Subcutaneous abdominal adipose tissue (tissue), 5 donors: ENCODE measurements around the gene ZC3H12A.
"Not testable (repeated sequence)": the region's sequence is repeated elsewhere in the genome, so short reads cannot be mapped to it uniquely, and the experiment has no call there.

Experiments used
- H3K27ac ChIP-seq: one replicate; pipeline ENCODE4 v1.7.0; 2013; ENCODE audit warnings: low read depth, mild to moderate bottlenecking, inconsistent platforms, low read length, moderate library complexity
- H3K27me3 ChIP-seq, 5 donors: one replicate each; pipeline ENCODE4 v1.7.0; 2013; ENCODE audit warnings: low read length in 5 of 5, inconsistent platforms in 1 of 5; ENCODE audit not compliant: control insufficient read depth in 5 of 5, insufficient read depth in 4 of 5
- H3K36me3 ChIP-seq, 5 donors: one replicate each; pipeline ENCODE4 v1.7.0; 2013; ENCODE audit warnings: low read length in 5 of 5; ENCODE audit not compliant: control insufficient read depth in 5 of 5, insufficient read depth in 5 of 5
- H3K4me1 ChIP-seq, 5 donors: one replicate each; pipeline ENCODE4 v1.7.0; 2013; ENCODE audit warnings: low read length in 5 of 5, mild to moderate bottlenecking in 3 of 5, moderate library complexity in 1 of 5; ENCODE audit not compliant: control insufficient read depth in 5 of 5, insufficient read depth in 5 of 5
- H3K4me3 ChIP-seq, 5 donors: one replicate each; pipeline ENCODE4 v1.7.0; 2013; ENCODE audit warnings: low read length in 5 of 5, low read depth in 1 of 5
- H3K9ac ChIP-seq, 5 donors: one replicate each; pipeline ENCODE4 v1.7.0; 2013; ENCODE audit warnings: low read length in 5 of 5, mild to moderate bottlenecking in 4 of 5, moderate library complexity in 3 of 5
- H3K9me3 ChIP-seq, 5 donors: one replicate each; pipeline ENCODE4 v1.7.0; 2013; ENCODE audit warnings: low read length in 5 of 5; ENCODE audit not compliant: control insufficient read depth in 5 of 5
- donor health status: healthy.
- donor health status: healthy.
- donor health status: healthy.
- donor health status: healthy.
- donor health status: healthy.

Gene ZC3H12A

GRCh38 chr1:37514350-37515184 is 40.2 kb downstream of the ZC3H12A start, which contains the start of gene MEAF6:
TSS of gene MEAF6 (minus strand) at chr1:37514766. CDS start at chr1:37514746, 20 bp downstream.
- Histone ChIP-seq H3K4me3 (peak within 1 kb of the TSS; percentile 82 to 95 (median 89)), H3K9me3 (no peaks in the 10 kb centered on the region), H3K27me3 (no peaks in the 10 kb centered on the region), H3K27ac (peak within 1 kb of the TSS; percentile 86), H3K9ac (peak within 1 kb of the TSS; percentile 74 to 95 (median 87)), H3K36me3 (peaks cover 0 to 12% (median 6%) of the 10 kb centered on the region in 5 donors), H3K4me1 (peaks cover 2 to 21% (median 18%) of the 10 kb centered on the region in 5 donors)

DNA sequence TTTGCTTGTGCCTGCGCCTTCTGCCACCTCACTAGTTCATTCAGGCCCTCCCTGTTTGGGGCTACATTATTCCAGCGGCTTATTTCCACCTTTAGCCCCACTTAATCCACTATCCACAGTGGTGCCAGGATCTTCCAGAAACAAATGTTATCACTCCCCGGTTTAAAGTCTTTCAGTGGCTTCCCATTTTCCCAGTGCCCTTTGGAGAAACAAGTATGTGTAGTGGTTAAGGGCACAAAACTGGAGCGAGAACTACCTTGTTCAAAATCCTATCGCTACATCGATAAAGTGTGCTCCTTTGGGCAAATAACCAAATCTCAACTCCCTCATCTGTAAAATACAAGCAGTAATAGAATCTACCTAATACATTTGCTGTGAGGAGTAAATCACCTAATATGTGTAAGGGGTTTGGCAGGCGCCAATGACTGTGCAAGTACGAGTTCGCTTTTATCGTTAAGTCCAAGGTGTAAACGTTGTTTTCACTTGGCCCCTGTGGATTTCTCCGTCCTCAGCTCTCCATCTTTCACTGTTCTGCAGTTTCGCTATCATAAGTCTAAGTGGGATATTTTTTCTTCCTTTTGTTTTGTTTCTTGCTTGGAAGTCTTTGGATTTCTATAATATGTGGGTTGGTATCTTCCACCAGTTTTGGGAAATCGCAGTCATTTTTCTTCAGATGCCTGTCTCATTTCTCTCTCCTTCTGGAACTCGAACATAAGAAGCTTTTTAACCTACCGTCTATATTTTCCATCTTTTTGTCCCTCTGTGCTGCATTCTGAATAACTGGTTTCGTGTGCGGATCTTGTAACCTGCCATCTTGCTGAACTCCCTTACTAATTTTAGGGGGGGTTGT is 41.0 kb downstream of the ZC3H12A start:
- Histone ChIP-seq H3K9me3 (no peaks in the 10 kb centered on the region), H3K36me3 (peaks cover 0 to 12% (median 6%) of the 10 kb centered on the region in 5 donors), H3K4me1 (peaks cover 2 to 21% (median 18%) of the 10 kb centered on the region in 5 donors), H3K27ac (peak overlapping the region; percentile 86), H3K4me3 (peak overlapping the region; percentile 82 to 95 (median 89)), H3K27me3 (no peaks in the 10 kb centered on the region), H3K9ac (peak overlapping the region; percentile 74 to 95 (median 87))

GRCh38 chr1:37517569-37517968 is 43.2 kb downstream of the ZC3H12A start:
- Histone ChIP-seq H3K4me1 (peaks cover 2 to 20% (median 18%) of the 10 kb centered on the region in 5 donors), H3K9me3 (no peaks in the 10 kb centered on the region), H3K27me3 (no peaks in the 10 kb centered on the region), H3K9ac (no peak overlapping the region), H3K27ac (no peak overlapping the region), H3K36me3 (no peaks in the 10 kb centered on the region), H3K4me3 (no peak overlapping the region)

DNA sequence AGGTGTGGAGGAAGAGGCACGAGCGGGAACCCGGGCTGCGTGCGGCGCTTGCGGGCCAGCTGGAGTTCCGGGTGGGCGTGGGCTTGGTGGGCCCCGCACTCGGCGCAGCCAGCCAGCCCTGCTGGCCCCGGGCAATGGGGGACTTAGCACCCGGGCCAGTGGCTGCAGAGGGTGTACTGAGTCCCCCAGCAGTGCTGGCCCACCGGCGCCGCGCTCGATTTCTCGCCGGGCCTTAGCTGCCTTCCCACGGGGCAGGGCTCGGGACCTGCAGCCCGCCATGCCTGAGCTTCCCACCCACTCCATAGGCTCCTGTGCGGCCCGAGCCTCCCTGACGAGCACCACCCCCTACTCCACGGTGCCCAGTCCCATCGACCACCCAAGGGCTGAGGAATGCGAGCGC is 43.9 kb downstream of the ZC3H12A start:
- not testable (repeated sequence) for H3K4me3 ChIP-seq
- peaks cover 2 to 18% (median 16%) of the 10 kb centered on the region in 5 donors for H3K4me1 ChIP-seq

GRCh38 chr1:37518929-37519328 is 44.5 kb downstream of the ZC3H12A start:
- not testable (repeated sequence) for H3K27ac ChIP-seq, H3K27me3 ChIP-seq, H3K9ac ChIP-seq, H3K36me3 ChIP-seq, H3K4me3 ChIP-seq, H3K9me3 ChIP-seq
- H3K4me1 ChIP-seq: peaks cover 0 to 11% (median 9%) of the 10 kb centered on the region in 5 donors

More for the DNA sequence above, 43.9 kb downstream of the ZC3H12A start:
- H3K27me3 ChIP-seq, H3K27ac ChIP-seq, H3K9me3 ChIP-seq, H3K9ac ChIP-seq, H3K36me3 ChIP-seq: not testable (repeated sequence)

- H3K27ac ChIP-seq: no peak overlapping the region
- H3K27me3 ChIP-seq: no peaks in the 10 kb centered on the region
- no peaks in the 10 kb centered on the region for H3K36me3 ChIP-seq
- no peak overlapping the region for H3K4me3 ChIP-seq
- no peak overlapping the region for H3K9ac ChIP-seq
- peaks cover 0 to 9% (median 8%) of the 10 kb centered on the region in 5 donors for H3K4me1 ChIP-seq
- H3K9me3 ChIP-seq: no peaks in the 10 kb centered on the region
These were observed 45.2 kb downstream of the ZC3H12A start for GRCh38 chr1:37519613-37520012.

- H3K4me1 ChIP-seq, H3K27ac ChIP-seq, H3K4me3 ChIP-seq, H3K36me3 ChIP-seq, H3K9ac ChIP-seq, H3K9me3 ChIP-seq, H3K27me3 ChIP-seq: not testable (repeated sequence)
These were observed 55.5 kb downstream of the ZC3H12A start for GRCh38 chr1:37529888-37530287.

DNA sequence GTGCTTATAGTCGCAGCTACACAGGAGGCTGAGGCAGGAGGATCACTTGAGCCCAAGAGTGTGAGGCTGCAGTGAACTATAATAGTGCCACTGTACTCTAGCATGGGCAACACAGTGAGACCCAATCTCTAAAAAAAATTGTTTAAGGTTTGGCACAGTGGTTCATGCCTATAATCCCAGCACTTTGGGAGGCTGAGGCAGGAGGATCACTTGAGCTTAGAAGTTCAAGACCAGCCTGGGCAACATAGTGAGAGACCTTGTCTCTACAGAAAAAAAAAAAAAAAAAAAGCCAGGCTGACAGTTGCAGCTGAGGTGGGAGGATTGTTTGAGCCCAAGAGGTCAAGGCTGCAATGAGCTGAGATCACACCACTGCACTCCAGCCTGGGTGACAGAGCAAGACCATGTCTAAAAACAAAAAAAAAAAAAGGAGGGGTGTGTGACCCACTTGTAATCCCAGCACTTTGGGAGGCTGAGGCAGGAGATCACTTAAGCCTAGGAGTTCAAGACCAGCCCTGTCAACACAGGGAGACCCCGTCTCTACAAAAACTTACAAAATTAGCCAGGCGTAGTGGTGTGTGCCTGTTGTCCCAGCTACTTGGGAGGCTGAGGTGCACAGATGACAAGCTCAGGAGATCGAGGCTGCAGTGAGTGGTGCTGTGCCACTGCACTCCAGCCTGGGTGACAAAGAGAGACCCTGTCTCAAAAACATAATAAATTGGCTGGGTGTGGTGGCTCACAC is 58.2 kb downstream of the ZC3H12A start:
- not testable (repeated sequence) for H3K4me3 ChIP-seq, H3K27me3 ChIP-seq, H3K27ac ChIP-seq, H3K9me3 ChIP-seq, H3K9ac ChIP-seq, H3K4me1 ChIP-seq
- H3K36me3 ChIP-seq: peaks cover 18 to 26% (median 20%) of the 10 kb centered on the region in 5 donors

- Histone ChIP-seq H3K27ac (peak overlapping the region; percentile 8), H3K36me3 (peaks cover 21 to 33% (median 26%) of the 10 kb centered on the region in 5 donors)
These were observed 59.1 kb downstream of the ZC3H12A start for GRCh38 chr1:37533317-37534093.

More at GRCh38 chr1:37533317-37534093, 59.1 kb downstream of the ZC3H12A start:
- no peaks in the 10 kb centered on the region for H3K27me3 ChIP-seq
- no peaks in the 10 kb centered on the region for H3K9me3 ChIP-seq
- H3K9ac ChIP-seq: peak overlapping the region in 1 of 5 donors; percentile 32
- H3K4me3 ChIP-seq: no peak overlapping the region
- H3K4me1 ChIP-seq: peaks cover 0 to 10% (median 2%) of the 10 kb centered on the region in 5 donors
